ENCODE results near the gene SLC13A2. TPM values are rescaled to one million over a fixed set of nuclear protein-coding genes. Genes with fewer than 3 reads are reported as not detected.

The SLC13A2 gene
- total RNA-seq, 5 donors from 2014 or later (not counting 1 experiment from before 2014, with no cell fraction given) = not detected

DNA sequence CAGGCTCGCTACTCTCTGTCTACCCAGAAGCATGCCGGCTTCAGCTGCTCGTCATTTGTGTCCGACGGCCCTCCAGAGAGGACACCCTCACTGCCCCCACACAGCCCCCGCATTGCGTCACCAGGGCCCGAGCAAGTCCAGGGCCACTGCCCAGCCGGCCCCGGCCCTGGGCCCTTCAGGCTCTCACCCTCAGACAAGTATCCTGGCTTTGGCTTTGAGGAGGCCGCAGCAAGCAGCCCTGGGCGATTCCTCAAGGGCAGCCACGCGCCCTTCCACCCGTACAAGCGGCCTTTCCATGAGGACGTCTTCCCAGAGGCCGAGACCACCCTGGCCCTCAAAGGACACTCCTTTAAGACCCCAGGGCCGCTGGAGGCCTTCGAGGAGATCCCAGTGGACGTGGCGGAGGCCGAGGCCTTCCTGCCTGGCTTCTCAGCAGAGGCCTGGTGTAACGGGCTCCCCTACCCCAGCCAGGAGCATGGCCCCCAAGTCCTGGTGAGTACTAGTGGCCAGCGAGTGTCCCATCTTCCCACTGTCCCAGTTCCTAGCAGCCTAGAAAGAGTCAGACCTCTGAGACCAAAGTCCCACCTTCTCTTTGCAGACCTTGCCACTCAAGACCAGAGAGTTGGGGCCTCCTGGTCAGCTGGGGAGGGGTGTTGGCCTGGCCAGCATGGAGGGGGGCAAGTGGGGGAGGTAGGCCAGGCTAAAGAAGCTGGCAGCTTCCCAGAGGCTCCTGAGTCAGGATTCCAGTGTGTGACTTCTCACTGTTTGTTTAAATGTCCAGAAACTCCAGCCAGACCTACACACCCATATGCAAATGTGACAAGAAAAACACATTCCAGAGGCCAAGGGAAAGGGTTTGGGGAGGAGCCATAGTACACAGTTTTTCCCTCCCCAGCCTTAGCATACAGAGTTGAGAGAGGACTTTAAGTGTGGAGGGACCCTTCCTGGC lies 51.3 kb downstream of the SLC13A2 start:
- H3K4me3 ChIP-seq (ENCODE audit: control insufficient read depth in 1 of 2, extremely low read depth in 1 of 2, low read length in 1 of 2) = no peak overlapping the region
- no peaks in the 10 kb centered on the region for H3K4me1 ChIP-seq (ENCODE audit: control insufficient read depth in 1 of 2, extremely low read depth in 1 of 2, insufficient read depth in 2 of 2, low read length in 2 of 2)
- H3K27me3 ChIP-seq (replicated peaks in 1 of 2; ENCODE audit: control insufficient read depth in 2 of 2, extremely low read depth in 1 of 2, insufficient read depth in 2 of 2, low read length in 1 of 2) = peaks cover 0 to 4% of the 10 kb centered on the region in 2 experiments
- no peaks in the 10 kb centered on the region for H3K9me3 ChIP-seq
- no peak overlapping the region for H3K27ac ChIP-seq (ENCODE audit: low read length)
- Mint-ChIP-seq H3K4me3 (no peak overlapping the region), H3K27me3 (no peaks in the 10 kb centered on the region), H3K4me1 (no peaks in the 10 kb centered on the region), H3K27ac (no peak overlapping the region), H3K9me3 (no peaks in the 10 kb centered on the region), H3K36me3 (no peaks in the 10 kb centered on the region)
- no peak for ATAC-seq (replicated peaks in 1 of 4)
- ChIA-PET POLR2A (no interaction called here), CTCF (interaction anchor here in 1 of 2 donors (0.6 kb wide), 1 partner anchor 110 kb away, joined by 3 read pairs; no protein-coding TSS in a partner anchor)
- DNase-seq = no peak
- H3K36me3 ChIP-seq (ENCODE audit: control insufficient read depth in 2 of 2, extremely low read depth in 1 of 2, insufficient read depth in 1 of 2, low read length in 1 of 2) = no peaks in the 10 kb centered on the region
- whole genome bisulfite sequencing (ENCODE audit: insufficient coverage) = 87% methylated on average over 23 of the region's 25 CpGs

DNA sequence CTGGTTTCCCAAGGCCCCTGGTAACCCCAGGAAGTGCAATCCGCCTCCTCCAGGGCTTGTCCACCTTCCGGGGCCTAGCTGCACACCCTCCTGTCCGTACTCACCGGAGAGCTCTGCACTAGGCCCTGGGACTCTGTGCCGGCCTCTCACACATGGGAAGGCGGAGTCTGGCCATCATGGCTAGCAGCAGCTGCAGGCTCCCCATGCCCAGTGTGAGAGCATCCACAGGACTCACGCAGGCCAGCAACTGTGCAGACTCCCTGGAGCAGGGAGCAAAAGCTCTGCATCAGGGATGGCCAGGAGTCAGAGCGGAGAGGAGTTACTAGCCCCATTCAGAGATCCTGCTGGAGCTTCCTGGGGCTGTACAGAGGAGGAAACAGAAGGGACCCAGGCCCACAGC lies 52.9 kb downstream of the SLC13A2 start:
- DNase-seq (no peak), ATAC-seq (replicated peaks in 1 of 4) (no peak)
- no peaks in the 10 kb centered on the region for H3K4me1 ChIP-seq (ENCODE audit: control insufficient read depth in 1 of 2, extremely low read depth in 1 of 2, insufficient read depth in 2 of 2, low read length in 2 of 2)
- Mint-ChIP-seq H3K27ac (no peak overlapping the region), H3K27me3 (peaks cover 0 to 2% of the 10 kb centered on the region in 2 donors), H3K36me3 (no peaks in the 10 kb centered on the region), H3K4me3 (no peak overlapping the region), H3K4me1 (no peaks in the 10 kb centered on the region), H3K9me3 (no peaks in the 10 kb centered on the region)
- no peaks in the 10 kb centered on the region for H3K36me3 ChIP-seq (ENCODE audit: control insufficient read depth in 2 of 2, extremely low read depth in 1 of 2, insufficient read depth in 1 of 2, low read length in 1 of 2)
- WGBS (ENCODE audit: insufficient coverage) = 76% methylated on average over 8 of the region's 8 CpGs
- H3K4me3 ChIP-seq (ENCODE audit: control insufficient read depth in 1 of 2, extremely low read depth in 1 of 2, low read length in 1 of 2) = no peak overlapping the region
- H3K9me3 ChIP-seq = no peaks in the 10 kb centered on the region
- H3K27me3 ChIP-seq (replicated peaks in 1 of 2; ENCODE audit: control insufficient read depth in 2 of 2, extremely low read depth in 1 of 2, insufficient read depth in 2 of 2, low read length in 1 of 2) = peaks cover 0 to 9% of the 10 kb centered on the region in 2 experiments
- H3K27ac ChIP-seq (ENCODE audit: low read length) = no peak overlapping the region
- ChIA-PET POLR2A (no interaction called here), CTCF (no interaction called here)

DNA sequence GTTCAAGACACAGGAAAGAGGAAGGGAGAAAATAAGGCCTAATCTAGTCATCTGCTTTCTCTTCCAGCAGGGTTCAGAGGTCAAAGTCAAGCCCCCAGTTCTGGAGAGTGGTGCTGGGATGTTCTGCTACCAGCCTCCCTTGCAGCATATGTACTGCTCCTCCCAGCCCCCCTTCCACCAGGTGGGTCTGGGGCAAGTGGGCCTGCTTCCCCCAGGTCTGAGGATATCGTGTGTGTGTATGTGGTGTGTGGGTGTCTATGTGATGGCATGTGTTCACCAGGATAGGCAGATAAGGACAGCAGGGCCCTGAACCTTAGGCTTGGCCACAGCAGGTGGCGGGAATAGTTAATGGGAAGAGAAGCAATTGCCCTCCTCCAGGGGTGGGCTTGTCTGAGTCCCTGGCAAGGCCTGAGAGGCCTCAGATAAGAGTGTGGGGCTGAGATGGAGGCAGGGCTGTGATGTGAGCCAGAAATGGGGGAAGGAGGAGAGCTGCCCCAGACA lies 53.8 kb downstream of the SLC13A2 start:
- H3K27ac ChIP-seq (ENCODE audit: low read length) = no peak overlapping the region
- DNase-seq (no peak), ATAC-seq (replicated peaks in 1 of 4) (no peak)
- H3K4me3 ChIP-seq (ENCODE audit: control insufficient read depth in 1 of 2, extremely low read depth in 1 of 2, low read length in 1 of 2) = no peak overlapping the region
- H3K36me3 ChIP-seq (ENCODE audit: control insufficient read depth in 2 of 2, extremely low read depth in 1 of 2, insufficient read depth in 1 of 2, low read length in 1 of 2) = no peaks in the 10 kb centered on the region
- Mint-ChIP-seq H3K27me3 (peaks cover 0 to 2% of the 10 kb centered on the region in 2 donors), H3K27ac (no peak overlapping the region), H3K4me1 (no peaks in the 10 kb centered on the region), H3K36me3 (no peaks in the 10 kb centered on the region), H3K4me3 (no peak overlapping the region), H3K9me3 (no peaks in the 10 kb centered on the region)
- POLR2A ChIA-PET = no interaction called here
- H3K4me1 ChIP-seq (ENCODE audit: control insufficient read depth in 1 of 2, extremely low read depth in 1 of 2, insufficient read depth in 2 of 2, low read length in 2 of 2) = no peaks in the 10 kb centered on the region
- WGBS (ENCODE audit: insufficient coverage) = 79% methylated on average over 2 of the region's 2 CpGs
- no peaks in the 10 kb centered on the region for H3K9me3 ChIP-seq
- peaks cover 0 to 11% of the 10 kb centered on the region in 2 experiments for H3K27me3 ChIP-seq (replicated peaks in 1 of 2; ENCODE audit: control insufficient read depth in 2 of 2, extremely low read depth in 1 of 2, insufficient read depth in 2 of 2, low read length in 1 of 2)
- CTCF ChIA-PET = no interaction called here

DNA sequence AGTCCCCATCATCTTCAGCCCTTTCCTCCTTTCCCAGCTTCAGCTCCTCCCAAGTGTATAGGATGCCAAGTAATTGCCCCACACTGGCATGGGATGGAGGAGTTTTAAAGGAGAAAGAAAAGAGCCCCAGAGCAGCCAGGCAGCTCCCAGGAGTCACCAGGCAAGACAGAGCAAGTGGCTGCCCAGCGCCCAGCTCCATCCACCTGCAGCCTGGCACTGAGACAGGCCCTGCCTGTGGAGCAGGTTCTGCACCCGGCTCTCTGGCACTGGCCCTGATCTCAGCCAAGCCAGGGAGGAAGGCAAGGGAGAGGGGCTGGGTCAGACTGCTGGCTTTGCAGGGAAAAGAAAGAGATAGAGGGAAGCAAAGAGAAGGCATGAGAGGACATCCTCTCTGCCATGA lies 54.4 kb downstream of the SLC13A2 start:
- POLR2A ChIA-PET = no interaction called here
- CTCF ChIA-PET = no interaction called here
- no peaks in the 10 kb centered on the region for H3K4me1 ChIP-seq (ENCODE audit: control insufficient read depth in 1 of 2, extremely low read depth in 1 of 2, insufficient read depth in 2 of 2, low read length in 2 of 2)
- H3K4me3 Mint-ChIP-seq = no peak overlapping the region
- no peaks in the 10 kb centered on the region for H3K36me3 ChIP-seq (ENCODE audit: control insufficient read depth in 2 of 2, extremely low read depth in 1 of 2, insufficient read depth in 1 of 2, low read length in 1 of 2)
- no peaks in the 10 kb centered on the region for H3K36me3 Mint-ChIP-seq
- no peak overlapping the region for H3K27ac Mint-ChIP-seq
- 92% methylated on average over 2 of the region's 2 CpGs for WGBS (ENCODE audit: insufficient coverage)
- peaks cover 0 to 2% of the 10 kb centered on the region in 2 donors for H3K27me3 Mint-ChIP-seq
- DNase-seq (no peak), ATAC-seq (replicated peaks in 1 of 4) (no peak)
- no peaks in the 10 kb centered on the region for H3K9me3 ChIP-seq
- H3K27ac ChIP-seq (ENCODE audit: low read length) = no peak overlapping the region
- no peak overlapping the region for H3K4me3 ChIP-seq (ENCODE audit: control insufficient read depth in 1 of 2, extremely low read depth in 1 of 2, low read length in 1 of 2)
- H3K27me3 ChIP-seq (replicated peaks in 1 of 2; ENCODE audit: control insufficient read depth in 2 of 2, extremely low read depth in 1 of 2, insufficient read depth in 2 of 2, low read length in 1 of 2) = peaks cover 0 to 16% of the 10 kb centered on the region in 2 experiments
- H3K9me3 Mint-ChIP-seq = no peaks in the 10 kb centered on the region
- no peaks in the 10 kb centered on the region for H3K4me1 Mint-ChIP-seq

DNA sequence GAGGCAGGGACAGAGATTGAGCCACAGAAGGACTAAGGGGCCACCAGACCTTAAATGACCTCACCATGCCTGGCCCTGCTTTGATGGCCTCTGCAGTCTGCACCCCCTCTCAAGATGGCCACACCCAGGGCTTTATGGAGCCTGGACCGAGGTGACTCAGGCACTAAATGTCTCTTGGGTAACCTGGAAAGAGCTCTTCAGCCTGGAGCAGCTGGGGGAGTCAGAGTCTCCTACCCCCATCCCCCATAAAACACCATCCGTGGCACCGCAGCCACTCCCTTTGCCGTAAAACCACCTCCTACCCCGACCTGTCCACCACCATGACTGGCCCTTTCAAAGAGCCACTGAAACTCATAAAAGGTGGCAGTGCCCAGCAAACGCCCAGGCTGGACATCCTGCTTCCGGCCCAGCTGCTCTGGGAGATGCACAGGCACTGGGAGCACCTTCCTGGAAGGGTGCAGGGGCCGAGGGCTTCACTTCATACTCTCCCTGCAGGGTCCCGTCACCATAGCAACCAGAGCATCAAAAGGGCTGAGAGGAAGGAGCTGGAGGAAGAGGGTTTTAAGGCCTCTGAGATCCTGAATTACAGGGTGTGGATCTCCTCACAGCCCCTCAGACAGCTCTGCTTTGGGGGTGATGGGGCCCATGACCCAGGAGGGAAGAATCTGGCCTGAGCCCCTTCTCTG lies 55.0 kb downstream of the SLC13A2 start:
- H3K9me3 ChIP-seq = no peaks in the 10 kb centered on the region
- 64% methylated on average over 7 of the region's 9 CpGs for WGBS (ENCODE audit: insufficient coverage)
- POLR2A ChIA-PET = no interaction called here
- DNase-seq (no peak), ATAC-seq (replicated peaks in 1 of 4) (no peak)
- H3K27me3 ChIP-seq (replicated peaks in 1 of 2; ENCODE audit: control insufficient read depth in 2 of 2, extremely low read depth in 1 of 2, insufficient read depth in 2 of 2, low read length in 1 of 2) = peaks cover 0 to 16% of the 10 kb centered on the region in 2 experiments
- no peaks in the 10 kb centered on the region for H3K4me1 Mint-ChIP-seq
- no peaks in the 10 kb centered on the region for H3K9me3 Mint-ChIP-seq
- no peak overlapping the region for H3K27ac Mint-ChIP-seq
- no peaks in the 10 kb centered on the region for H3K36me3 ChIP-seq (ENCODE audit: control insufficient read depth in 2 of 2, extremely low read depth in 1 of 2, insufficient read depth in 1 of 2, low read length in 1 of 2)
- no peak overlapping the region for H3K4me3 ChIP-seq (ENCODE audit: control insufficient read depth in 1 of 2, extremely low read depth in 1 of 2, low read length in 1 of 2)
- CTCF ChIA-PET = no interaction called here
- H3K36me3 Mint-ChIP-seq = no peaks in the 10 kb centered on the region
- H3K4me3 Mint-ChIP-seq = no peak overlapping the region
- H3K27me3 Mint-ChIP-seq = peaks cover 0 to 3% of the 10 kb centered on the region in 2 donors
- H3K4me1 ChIP-seq (ENCODE audit: control insufficient read depth in 1 of 2, extremely low read depth in 1 of 2, insufficient read depth in 2 of 2, low read length in 2 of 2) = no peaks in the 10 kb centered on the region
- H3K27ac ChIP-seq (ENCODE audit: low read length) = no peak overlapping the region

DNA sequence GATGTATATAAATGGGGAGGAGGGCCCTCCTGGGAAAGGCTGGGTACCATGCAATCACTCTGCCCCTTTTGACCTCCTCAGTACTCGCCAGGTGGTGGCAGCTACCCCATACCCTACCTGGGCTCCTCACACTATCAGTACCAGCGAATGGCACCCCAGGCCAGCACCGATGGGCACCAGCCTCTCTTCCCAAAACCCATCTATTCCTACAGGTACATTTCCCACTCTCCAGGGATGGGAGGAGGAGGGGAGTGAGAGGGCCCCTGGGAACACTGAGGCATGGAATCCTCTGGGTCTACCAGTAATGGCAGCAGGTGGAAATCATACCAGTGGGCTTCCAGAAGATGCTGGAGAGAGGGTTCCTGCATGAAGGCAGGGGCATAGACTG lies 55.6 kb downstream of the SLC13A2 start:
- no peak for ATAC-seq (replicated peaks in 1 of 4)
- H3K4me3 ChIP-seq (ENCODE audit: control insufficient read depth in 1 of 2, extremely low read depth in 1 of 2, low read length in 1 of 2) = no peak overlapping the region
- H3K4me1 ChIP-seq (ENCODE audit: control insufficient read depth in 1 of 2, extremely low read depth in 1 of 2, insufficient read depth in 2 of 2, low read length in 2 of 2) = no peaks in the 10 kb centered on the region
- peaks cover 0 to 6% of the 10 kb centered on the region in 2 donors for H3K27me3 Mint-ChIP-seq
- H3K9me3 Mint-ChIP-seq = no peaks in the 10 kb centered on the region
- no peaks in the 10 kb centered on the region for H3K4me1 Mint-ChIP-seq
- peaks cover 0 to 16% of the 10 kb centered on the region in 2 experiments for H3K27me3 ChIP-seq (replicated peaks in 1 of 2; ENCODE audit: control insufficient read depth in 2 of 2, extremely low read depth in 1 of 2, insufficient read depth in 2 of 2, low read length in 1 of 2)
- no peaks in the 10 kb centered on the region for H3K36me3 Mint-ChIP-seq
- H3K9me3 ChIP-seq = no peaks in the 10 kb centered on the region
- H3K27ac ChIP-seq (ENCODE audit: low read length) = no peak overlapping the region
- no CpG with 5 or more reads among the region's 3 CpGs for WGBS (ENCODE audit: insufficient coverage)
- no peaks in the 10 kb centered on the region for H3K36me3 ChIP-seq (ENCODE audit: control insufficient read depth in 2 of 2, extremely low read depth in 1 of 2, insufficient read depth in 1 of 2, low read length in 1 of 2)
- H3K27ac Mint-ChIP-seq = no peak overlapping the region
- no peak overlapping the region for H3K4me3 Mint-ChIP-seq
- ChIA-PET CTCF (no interaction called here), POLR2A (no interaction called here)
- DNase-seq = no peak

All from T-cell (primary cell).